ENCODE data around the gene SLC15A1. TPM values are rescaled to one million over a fixed set of nuclear protein-coding genes. Genes with fewer than 3 reads are reported as not detected.
"Not testable (repeated sequence)": the region's sequence is repeated elsewhere in the genome, so short reads cannot be mapped to it uniquely, and the experiment has no call there.

The SLC15A1 gene
- total and polyA plus RNA-seq, 4 donors: 5.8 to 19.7 (median 11.6) TPM

GRCh38 chr13:98638352-98638751 is 114.1 kb downstream of the SLC15A1 start:
- not testable (repeated sequence) for H3K4me3 ChIP-seq (ENCODE audit: low read depth in 1 of 3, low read length in 3 of 3); H3K9ac ChIP-seq (ENCODE audit: low read depth in 1 of 2, low read length in 2 of 2); H3K9me3 ChIP-seq (ENCODE audit: control insufficient read depth in 4 of 4, low read length in 3 of 4); DNase-seq (ENCODE audit: low spot score); H3K4me1 ChIP-seq (ENCODE audit: control insufficient read depth in 4 of 4, insufficient read depth in 4 of 4, low read length in 3 of 4); H3K27ac ChIP-seq (ENCODE audit: low read depth in 1 of 2, low read length in 2 of 2); H3K36me3 ChIP-seq (ENCODE audit: control insufficient read depth in 4 of 4, insufficient read depth in 3 of 4, low read depth in 1 of 4, low read length in 3 of 4); H3K27me3 ChIP-seq (ENCODE audit: control insufficient read depth in 4 of 4, insufficient read depth in 4 of 4, low read length in 3 of 4)
- TF ChIP-seq RAD21 (IDR thresholded peaks at IDR 0.05): peak in 1 of 2 donors; percentile 17
- TF ChIP-seq HNF4A (conservative IDR thresholded peaks at IDR 0.05): peak; percentile 67 to 68
- peak in 1 of 2 donors; percentile 24 for TF ChIP-seq RXRA (IDR thresholded peaks at IDR 0.05)
- WGBS: 37% methylated on average over 8 of the region's 8 CpGs

Small RNA genes within 50 kb of the gene (small RNA-seq; reads per million reads assigned to genes)
- gene RN7SL60P: not detected

Other genes starting within 250 kb of the SLC15A1 start
- 10 to 100 TPM; 16.3 to 43.3 TPM for gene STK24, start 175.6 kb downstream of the SLC15A1 start, total RNA-seq
- gene STK24, start 175.6 kb downstream of the SLC15A1 start, polyA plus RNA-seq: 10 to 100 TPM in 1 of 2 donors, 1 to 10 TPM in 1; 6.4 to 13.4 TPM
- 10 to 100 TPM in 1 of 2 donors, 1 to 10 TPM in 1; 9.6 to 31.3 TPM for gene DOCK9, start 225.4 kb upstream of the SLC15A1 start, total RNA-seq
- gene DOCK9, start 225.4 kb upstream of the SLC15A1 start, polyA plus RNA-seq: 10 to 100 TPM in 1 of 2 donors, 1 to 10 TPM in 1; 5.4 to 11.5 TPM

Data from liver (tissue), 10 donors.